Activated B cell treated with CpG ODN at 0.5 μM for 24 hours (primary cell): ENCODE measurements around the gene RHOF. TPM values are rescaled to one million over a fixed set of nuclear protein-coding genes. Genes with fewer than 3 reads are reported as not detected.
A peak's percentile ranks its signal among the peaks of the same experiment; 100 is the strongest.

ENCODE experiments used
- ATAC-seq: fragments of 200-7000 bp; cut with Tn5 transposase; one replicate; pipeline ENCODE4 v1.10.0; 2021; ENCODE audit warnings: low read depth, mild to moderate bottlenecking, moderate library complexity
- CTCF ChIA-PET: fragments of 350-600 bp; sonication (Branson Sonifier 250); formaldehyde crosslinking; loops from one replicate; lab custom pipeline; 2021; ENCODE audit warnings: antibody characterized with exemption; lab: Charles Lee
- POLR2A ChIA-PET: fragments of 350-600 bp; sonication (Branson Sonifier 250); formaldehyde crosslinking; loops from one replicate; lab custom pipeline; 2021; ENCODE audit warnings: antibody characterized with exemption; lab: Charles Lee
- DNase-seq: peaks from one replicate; pipeline ENCODE4 v3.0.0; 2022
- H3K27ac Mint-ChIP-seq: one replicate; pipeline ENCODE4 v1.8.0; 2020; ENCODE audit warnings: mixed read lengths
- H3K27me3 Mint-ChIP-seq: one replicate; pipeline ENCODE4 v1.8.0; 2021; ENCODE audit warnings: mixed read lengths
- H3K36me3 Mint-ChIP-seq: one replicate; pipeline ENCODE4 v1.8.0; 2021; ENCODE audit warnings: low read depth, mixed read lengths
- H3K4me1 Mint-ChIP-seq: one replicate; pipeline ENCODE4 v1.8.0; 2021; ENCODE audit warnings: mixed read lengths
- H3K4me3 Mint-ChIP-seq: one replicate; pipeline ENCODE4 v1.8.0; 2020; ENCODE audit warnings: mild to moderate bottlenecking, mixed read lengths
- H3K9me3 Mint-ChIP-seq: one replicate; pipeline ENCODE4 v1.8.0; 2020; ENCODE audit warnings: mixed read lengths
- intact Hi-C: fragments of 100-400 bp; cut with micrococcal nuclease; formaldehyde crosslinking; loops from one replicate; pipeline ENCODE4 v1.15.1; 2024
- total RNA-seq: library from RNA; stranded (reverse); gene quantifications from 2 replicates; pipeline ENCODE4 v1.2.3, GENCODE V29; 2022
- TF ChIP-seq, protein P1 (sequence below): fragments of 200-600 bp; IDR thresholded peaks from one replicate; pipeline ENCODE4 v1.8.0; 2022; ENCODE audit warnings: antibody characterized with exemption, mild to moderate bottlenecking

Gene RHOF
- total RNA-seq, 1 donor from 2014 or later = 142 TPM

DNA sequence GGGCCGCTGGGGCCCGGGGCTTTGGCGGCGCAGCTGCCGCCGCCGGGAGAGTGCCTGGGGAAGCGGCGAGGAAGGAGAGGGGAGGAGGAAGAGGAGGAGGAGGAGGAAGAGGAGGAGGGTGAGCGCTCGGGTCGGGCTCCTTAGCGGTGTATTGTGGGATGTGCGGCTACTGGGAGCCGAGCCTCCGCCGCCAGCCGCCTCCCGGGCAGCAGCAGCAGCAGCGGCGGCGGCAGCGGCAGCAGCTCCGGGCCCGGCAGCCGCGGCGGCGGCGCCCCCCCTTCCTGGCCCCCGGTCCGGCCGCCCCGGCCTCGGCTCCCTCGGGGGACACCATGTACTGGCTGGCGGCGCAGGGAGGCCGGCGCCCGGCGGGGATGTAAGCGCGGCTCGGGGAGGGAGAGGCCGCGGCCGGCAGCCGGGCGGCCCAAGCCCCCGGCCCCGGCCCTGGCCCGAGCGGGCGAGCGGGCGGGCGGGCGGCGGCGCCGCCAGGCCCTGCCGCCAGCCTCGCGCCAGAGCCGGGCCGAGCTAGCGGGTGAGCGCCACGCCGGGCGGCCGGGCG lies 10.5 kb upstream of the RHOF start, which contains the start of gene SETD1B:
SETD1B (plus strand) TSS at position 149 of the 556 bp plus-strand sequence. CDS start 729 bp downstream, outside the sequence.
- peak; percentile 70 for DNase-seq
- Mint-ChIP-seq H3K27ac (peak within 1 kb of the TSS; percentile 100), H3K9me3 (no peaks in the 10 kb centered on the region), H3K36me3 (peaks cover 41% of the 10 kb centered on the region), H3K4me3 (peak within 1 kb of the TSS; percentile 97), H3K4me1 (peaks cover 56% of the 10 kb centered on the region), H3K27me3 (no peaks in the 10 kb centered on the region)
- POLR2A ChIA-PET = interaction anchor here (0.5 to 33.0 kb wide), 13 partner anchors 1 to 1512 kb away, joined by 3 to 1155 read pairs (median 3); partner anchors contain the start of genes MLXIP, PSMD9, RHOF and RNU4-1
- CTCF ChIA-PET = interaction anchor here (1.0 to 14.3 kb wide), 2 partner anchors 8 to 9 kb away, joined by 4 to 635 read pairs; partner anchors contain the start of gene RHOF
- intact Hi-C loops = loop anchor here (1.0 to 5.0 kb wide), 5 partner anchors 8 to 1512 kb away; partner anchors contain the start of genes BCL7A, RNU4-1 and RNU4-2
- TF ChIP-seq, protein P1, sequence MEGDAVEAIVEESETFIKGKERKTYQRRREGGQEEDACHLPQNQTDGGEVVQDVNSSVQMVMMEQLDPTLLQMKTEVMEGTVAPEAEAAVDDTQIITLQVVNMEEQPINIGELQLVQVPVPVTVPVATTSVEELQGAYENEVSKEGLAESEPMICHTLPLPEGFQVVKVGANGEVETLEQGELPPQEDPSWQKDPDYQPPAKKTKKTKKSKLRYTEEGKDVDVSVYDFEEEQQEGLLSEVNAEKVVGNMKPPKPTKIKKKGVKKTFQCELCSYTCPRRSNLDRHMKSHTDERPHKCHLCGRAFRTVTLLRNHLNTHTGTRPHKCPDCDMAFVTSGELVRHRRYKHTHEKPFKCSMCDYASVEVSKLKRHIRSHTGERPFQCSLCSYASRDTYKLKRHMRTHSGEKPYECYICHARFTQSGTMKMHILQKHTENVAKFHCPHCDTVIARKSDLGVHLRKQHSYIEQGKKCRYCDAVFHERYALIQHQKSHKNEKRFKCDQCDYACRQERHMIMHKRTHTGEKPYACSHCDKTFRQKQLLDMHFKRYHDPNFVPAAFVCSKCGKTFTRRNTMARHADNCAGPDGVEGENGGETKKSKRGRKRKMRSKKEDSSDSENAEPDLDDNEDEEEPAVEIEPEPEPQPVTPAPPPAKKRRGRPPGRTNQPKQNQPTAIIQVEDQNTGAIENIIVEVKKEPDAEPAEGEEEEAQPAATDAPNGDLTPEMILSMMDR = no peak
- ATAC-seq = peak; percentile 2

GRCh38 chr12:121802843-121803698 lies 9.6 kb upstream of the RHOF start:
- TF ChIP-seq, protein P1 = no peak
- ChIA-PET POLR2A (interaction anchor here (0.6 to 33.0 kb wide), 17 partner anchors 1 to 1511 kb away, joined by 3 to 1155 read pairs (median 4); partner anchors contain the start of genes MLXIP, ORAI1, PSMD9 and RHOF), CTCF (interaction anchor here (1.0 to 14.3 kb wide), 5 partner anchors 8 to 86 kb away, joined by 3 to 635 read pairs (median 8); partner anchors contain the start of genes PSMD9 and RHOF)
- H3K36me3 Mint-ChIP-seq = peaks cover 43% of the 10 kb centered on the region
- H3K4me3 Mint-ChIP-seq = peak overlapping the region; percentile 93
- H3K9me3 Mint-ChIP-seq = no peaks in the 10 kb centered on the region
- no peaks in the 10 kb centered on the region for H3K27me3 Mint-ChIP-seq
- H3K27ac Mint-ChIP-seq = peak overlapping the region; percentile 100
- peak; percentile 40 for ATAC-seq
- intact Hi-C loops = loop anchor here (1.0 to 5.0 kb wide), 7 partner anchors 9 to 1511 kb away; partner anchors contain the start of genes BCL7A, RNF34, RNU4-1 and RNU4-2
- DNase-seq = peak; percentile 91
- peaks cover 57% of the 10 kb centered on the region for H3K4me1 Mint-ChIP-seq

DNA sequence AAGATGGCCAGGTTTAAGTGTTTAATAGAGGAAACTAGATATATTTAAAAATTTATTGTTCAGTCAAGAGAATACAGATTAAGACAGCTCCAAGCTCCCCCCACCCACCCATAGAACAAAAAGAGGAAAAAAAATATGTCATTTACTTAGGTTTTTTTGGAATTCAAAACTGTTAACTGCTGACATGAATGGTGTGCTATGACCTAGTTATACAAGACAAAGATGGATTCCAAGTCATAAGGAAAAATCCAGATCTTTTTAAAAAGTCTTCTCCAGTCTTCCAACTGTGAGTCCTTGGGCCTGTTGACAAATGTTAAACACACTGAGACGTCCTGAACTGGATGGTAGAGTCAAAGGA lies 9.0 kb upstream of the RHOF start:
- peak overlapping the region; percentile 93 for H3K4me3 Mint-ChIP-seq
- CTCF ChIA-PET = interaction anchor here (1.5 to 14.3 kb wide), 4 partner anchors 8 to 86 kb away, joined by 3 to 635 read pairs (median 24); partner anchors contain the start of genes PSMD9 and RHOF
- no peaks in the 10 kb centered on the region for H3K9me3 Mint-ChIP-seq
- peak overlapping the region; percentile 100 for H3K27ac Mint-ChIP-seq
- ATAC-seq (no peak), DNase-seq (no peak)
- TF ChIP-seq, protein P1 = no peak
- intact Hi-C loops = loop anchor here (1.0 to 5.0 kb wide), 4 partner anchors 8 to 1510 kb away; partner anchors contain the start of genes BCL7A, RNF34, RNU4-1 and RNU4-2
- H3K36me3 Mint-ChIP-seq = peaks cover 45% of the 10 kb centered on the region
- POLR2A ChIA-PET = interaction anchor here (0.6 to 33.0 kb wide), 15 partner anchors 0 to 1510 kb away, joined by 3 to 1155 read pairs (median 8); partner anchors contain the start of genes DIABLO, ORAI1, PSMD9 and RHOF
- H3K27me3 Mint-ChIP-seq = no peaks in the 10 kb centered on the region
- peaks cover 54% of the 10 kb centered on the region for H3K4me1 Mint-ChIP-seq

- CTCF ChIA-PET = interaction anchor here (1.5 to 14.3 kb wide), 4 partner anchors 7 to 87 kb away, joined by 3 to 635 read pairs (median 24); partner anchors contain the start of genes PSMD9 and RHOF
- Mint-ChIP-seq H3K4me1 (peaks cover 51% of the 10 kb centered on the region), H3K27ac (peak overlapping the region; percentile 100), H3K27me3 (no peaks in the 10 kb centered on the region), H3K9me3 (no peaks in the 10 kb centered on the region), H3K4me3 (peak overlapping the region; percentile 93), H3K36me3 (peaks cover 45% of the 10 kb centered on the region)
- TF ChIP-seq, protein P1 = no peak
- ATAC-seq (no peak), DNase-seq (no peak)
- POLR2A ChIA-PET = interaction anchor here (0.6 to 33.0 kb wide), 23 partner anchors 1 to 1510 kb away, joined by 3 to 1155 read pairs (median 6); partner anchors contain the start of genes BCL7A, DIABLO, ORAI1 and PSMD9
- intact Hi-C loops = loop anchor here (1.0 to 5.0 kb wide), 4 partner anchors 8 to 1510 kb away; partner anchors contain the start of genes BCL7A, RNF34, RNU4-1 and RNU4-2
Observed at GRCh38 chr12:121801595-121802484, 8.4 kb upstream of the RHOF start.
